Activated naive CD4-positive, alpha-beta T cell (primary cell): ENCODE results near the gene NCR1.
"Not testable (repeated sequence)": the region's sequence is repeated elsewhere in the genome, so short reads cannot be mapped to it uniquely, and the experiment has no call there.

Experiments
- DNase-seq, 4 experiments: peaks; one replicate each; lab custom pipeline; 2025; lab: John Stamatoyannopoulos, UW

NCR1 gene, protein sequence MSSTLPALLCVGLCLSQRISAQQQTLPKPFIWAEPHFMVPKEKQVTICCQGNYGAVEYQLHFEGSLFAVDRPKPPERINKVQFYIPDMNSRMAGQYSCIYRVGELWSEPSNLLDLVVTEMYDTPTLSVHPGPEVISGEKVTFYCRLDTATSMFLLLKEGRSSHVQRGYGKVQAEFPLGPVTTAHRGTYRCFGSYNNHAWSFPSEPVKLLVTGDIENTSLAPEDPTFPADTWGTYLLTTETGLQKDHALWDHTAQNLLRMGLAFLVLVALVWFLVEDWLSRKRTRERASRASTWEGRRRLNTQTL

DNA sequence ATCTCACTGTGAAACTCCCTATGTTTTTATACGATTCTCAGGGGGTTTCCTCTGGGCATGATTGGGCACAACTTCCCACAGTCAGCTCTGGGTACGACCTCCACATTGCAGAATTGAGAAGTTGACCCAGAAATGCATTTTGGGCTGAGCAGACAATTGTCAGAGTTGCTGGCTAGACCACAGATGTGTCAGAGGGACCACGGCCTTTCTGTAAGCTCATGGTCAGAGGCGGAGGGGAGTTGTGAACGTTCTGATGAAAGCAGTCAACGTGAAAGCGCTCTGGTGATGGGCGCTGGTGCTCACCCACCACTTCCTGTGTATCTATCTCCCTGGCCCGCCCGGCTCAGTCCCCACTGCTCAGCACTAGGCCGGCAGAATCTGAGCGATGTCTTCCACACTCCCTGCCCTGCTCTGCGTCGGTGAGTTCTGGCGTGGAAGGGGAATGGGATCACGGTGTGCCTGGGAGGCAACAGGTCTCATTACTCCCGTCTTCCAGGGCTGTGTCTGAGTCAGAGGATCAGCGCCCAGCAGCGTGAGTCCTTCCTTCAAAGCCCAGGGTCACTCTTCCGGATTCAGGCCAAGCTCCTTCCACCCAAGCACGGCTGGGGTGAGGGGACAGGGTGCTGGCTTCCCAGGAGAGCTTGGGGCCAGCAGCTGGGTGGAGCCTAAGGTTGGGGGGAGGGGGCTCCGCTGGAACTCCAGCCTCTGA is at the start of gene NCR1:
Gene NCR1 (plus strand): TSS at position 346 of the 709 bp plus-strand sequence. CDS start 40 bp downstream, at position 386.
- no peak for DNase-seq

DNA sequence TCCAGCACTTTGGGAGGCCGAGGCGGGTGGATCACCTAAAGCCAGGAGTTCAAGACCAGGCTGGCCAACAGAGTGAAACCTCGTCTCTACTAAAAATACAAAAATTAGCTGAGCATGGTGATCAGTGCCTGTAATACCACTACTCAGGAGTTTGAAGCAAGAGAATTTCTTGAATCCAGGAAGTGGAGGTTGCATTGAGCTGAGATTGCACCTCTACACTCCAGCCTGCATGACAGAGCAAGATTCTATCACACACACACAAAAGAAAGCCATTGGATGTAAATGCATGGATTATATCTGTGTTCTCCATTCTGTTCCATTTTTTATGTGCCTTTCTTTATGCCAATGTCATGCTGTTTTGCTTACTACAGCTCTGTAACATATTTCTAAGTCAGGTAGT is 47.5 kb upstream of the NCR1 start:
- DNase-seq = not testable (repeated sequence)

DNA sequence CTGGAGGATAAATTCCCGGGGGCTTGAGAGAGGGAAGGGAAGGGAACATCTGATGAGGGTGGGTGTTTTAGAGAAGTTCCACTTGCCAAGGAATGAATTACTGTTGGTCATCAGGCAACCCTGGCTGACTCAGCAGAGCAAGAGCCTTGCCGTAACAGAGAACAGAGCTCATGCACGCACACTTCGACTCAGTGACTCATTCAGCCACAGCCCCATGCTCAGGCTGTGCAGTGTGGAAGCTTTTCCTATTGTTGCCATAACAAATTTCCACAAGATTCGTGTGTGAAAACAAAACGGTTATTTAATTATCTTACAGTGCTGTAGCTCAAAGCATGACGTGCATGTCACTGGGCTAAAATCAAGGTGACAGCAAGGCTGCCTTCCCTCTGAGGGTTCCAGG is 46.5 kb upstream of the NCR1 start:
- not testable (repeated sequence) for DNase-seq

DNA sequence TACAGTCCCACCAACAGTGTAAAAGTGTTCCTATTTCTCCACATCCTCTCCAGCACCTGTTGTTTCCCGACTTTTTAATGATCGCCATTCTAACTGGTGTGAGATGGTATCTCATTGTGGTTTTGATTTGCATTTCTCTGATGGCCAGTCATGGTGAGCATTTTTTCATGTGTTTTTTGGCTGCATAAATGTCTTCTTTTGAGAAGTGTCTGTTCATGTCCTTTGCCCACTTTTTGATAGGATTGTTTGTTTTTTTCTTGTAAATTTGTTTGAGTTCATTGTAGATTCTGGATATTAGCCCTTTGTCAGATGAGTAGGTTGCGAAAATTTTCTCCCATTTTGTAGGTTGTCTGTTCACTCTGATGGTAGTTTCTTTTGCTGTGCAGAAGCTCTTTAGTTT is 42.5 kb upstream of the NCR1 start:
- not testable (repeated sequence) for DNase-seq

DNA sequence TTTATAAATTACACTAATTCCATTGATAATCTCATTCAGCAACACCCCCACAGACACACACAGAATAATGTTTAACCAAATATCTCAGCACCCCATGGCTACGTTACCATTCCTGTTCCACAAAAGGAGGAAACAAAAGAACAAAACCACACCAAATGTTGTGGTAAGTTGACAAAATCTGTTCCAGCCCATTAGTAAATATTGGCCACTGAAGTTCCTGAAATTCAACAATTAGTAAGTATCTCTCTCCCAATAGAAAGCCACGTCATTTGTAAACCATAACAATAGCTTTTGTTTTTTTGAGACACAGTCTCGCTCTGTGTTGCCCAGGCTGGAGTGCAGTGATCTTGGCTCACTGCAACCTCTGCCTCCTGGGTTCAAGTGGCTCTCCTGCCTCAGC is 34.3 kb upstream of the NCR1 start:
- DNase-seq = no peak

DNA sequence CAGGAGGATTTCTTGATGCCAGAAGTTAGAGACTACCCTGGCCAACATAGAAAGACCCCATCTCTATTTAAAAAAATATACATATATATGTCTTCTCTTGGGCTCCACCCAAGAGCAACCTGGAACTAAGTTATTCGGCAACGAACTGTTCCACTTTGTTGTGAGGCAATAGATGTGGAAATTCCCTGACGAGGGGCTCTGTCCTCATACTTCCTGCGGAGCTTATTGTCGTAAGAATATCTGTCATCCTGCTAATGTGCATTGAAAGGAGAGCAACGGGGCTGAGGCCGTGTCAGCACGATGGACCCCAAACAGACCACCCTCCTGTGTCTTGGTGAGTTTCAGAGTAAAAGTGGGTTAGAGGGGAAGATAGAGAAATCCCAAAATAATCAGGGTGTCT is 32.0 kb upstream of the NCR1 start, which contains the start of gene FCAR:
Gene FCAR (plus strand): TSS at position 246 of the 400 bp plus-strand sequence. CDS start 55 bp downstream, at position 301.
- no peak for DNase-seq

DNA sequence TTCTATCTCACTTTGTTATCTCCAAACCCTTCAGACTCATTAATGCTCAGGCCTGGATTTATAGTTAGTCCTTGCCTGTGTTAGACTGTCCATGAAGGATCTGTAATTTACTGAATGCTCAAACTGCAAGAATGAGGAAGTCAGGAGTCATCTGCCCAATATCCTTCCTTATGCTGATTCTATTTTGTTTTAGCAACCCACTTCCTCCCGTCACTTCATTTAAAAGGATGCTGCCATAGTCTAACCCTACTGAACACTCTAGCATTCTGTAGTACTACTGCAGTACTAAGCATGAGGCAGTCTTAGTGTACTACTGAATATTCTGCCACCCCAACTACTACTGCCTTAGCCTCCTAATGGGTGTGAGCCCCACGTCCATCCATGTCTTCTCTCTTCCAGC is 30.4 kb upstream of the NCR1 start:
- no peak for DNase-seq

DNA sequence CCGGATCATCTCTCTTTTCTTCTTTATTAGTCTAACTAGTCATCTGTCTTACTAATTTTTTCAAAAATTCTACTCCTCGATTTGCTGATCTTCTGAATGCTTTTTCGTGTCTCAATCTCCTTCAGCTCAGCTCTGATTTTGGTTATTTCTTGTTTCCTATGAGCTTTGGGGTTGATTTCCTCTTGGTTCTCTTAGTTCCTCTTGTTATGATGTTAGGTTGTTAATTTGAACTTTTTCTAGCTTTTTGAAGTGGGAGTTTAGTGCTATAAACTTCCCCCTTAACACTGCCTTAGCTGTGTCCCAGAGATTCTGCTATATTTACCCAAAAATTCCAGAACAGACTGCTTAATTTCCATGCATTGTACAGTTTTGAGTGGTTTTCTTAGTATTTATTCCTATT is 28.5 kb upstream of the NCR1 start:
- DNase-seq = no peak

DNA sequence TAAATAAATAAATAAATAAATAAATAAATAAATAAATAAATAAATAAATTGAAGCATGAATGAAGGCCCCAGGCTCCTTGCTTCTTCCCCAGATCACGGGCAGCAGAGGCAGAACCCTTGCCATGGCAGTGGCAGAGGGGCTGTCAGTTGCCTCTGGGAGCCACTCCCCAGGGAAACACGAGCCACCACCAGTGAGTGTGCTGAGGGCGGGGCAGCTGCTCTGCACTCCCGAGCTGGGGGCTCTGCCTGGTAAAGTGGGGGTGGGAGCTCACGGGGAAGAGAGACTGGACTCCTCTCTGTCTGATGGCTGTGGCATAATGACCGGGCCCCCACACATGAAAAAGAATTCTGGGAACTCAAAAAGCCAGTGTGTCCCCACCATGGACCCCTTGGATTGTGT is 24.1 kb upstream of the NCR1 start:
- DNase-seq = no peak

DNA sequence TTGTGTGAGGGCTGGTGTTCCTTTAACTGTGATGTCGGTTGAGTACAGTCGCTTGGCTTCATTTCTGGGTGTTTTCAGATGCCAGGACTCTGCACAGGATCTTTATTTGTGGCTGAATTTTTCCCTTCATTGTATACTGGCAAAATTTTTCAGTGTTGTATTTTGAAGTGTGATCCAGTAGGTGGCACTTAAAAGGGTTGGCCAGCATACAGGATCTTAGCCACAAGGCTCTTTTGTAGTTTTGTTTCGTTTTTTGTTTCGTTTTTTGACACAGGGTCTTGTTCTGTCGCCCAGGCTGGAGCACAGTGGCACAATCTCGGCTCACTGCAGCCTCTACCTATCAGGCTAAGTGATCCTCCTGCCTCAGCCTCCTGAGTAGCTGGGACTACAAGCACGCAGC is 23.2 kb upstream of the NCR1 start:
- no peak for DNase-seq

DNA sequence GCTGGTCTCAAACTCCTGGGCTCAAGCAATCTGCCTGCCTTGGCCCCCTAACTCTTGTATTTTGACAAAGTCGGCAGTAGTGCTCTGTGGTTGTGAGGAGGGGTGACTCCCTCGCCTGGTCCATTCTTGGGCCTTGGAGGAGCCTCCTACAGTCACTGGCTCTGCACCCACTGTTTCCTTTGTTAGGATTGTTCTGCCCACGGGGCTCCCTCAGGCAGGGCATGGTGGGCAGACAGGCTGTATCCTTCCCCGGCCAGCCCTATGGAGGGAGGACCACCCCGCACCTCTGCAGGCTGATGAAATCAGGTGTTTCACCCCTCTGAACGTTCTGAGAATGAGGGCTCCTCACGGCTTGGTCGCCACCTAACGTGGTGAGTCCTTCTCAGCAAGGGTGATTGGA is 22.7 kb upstream of the NCR1 start:
- DNase-seq = no peak

DNA sequence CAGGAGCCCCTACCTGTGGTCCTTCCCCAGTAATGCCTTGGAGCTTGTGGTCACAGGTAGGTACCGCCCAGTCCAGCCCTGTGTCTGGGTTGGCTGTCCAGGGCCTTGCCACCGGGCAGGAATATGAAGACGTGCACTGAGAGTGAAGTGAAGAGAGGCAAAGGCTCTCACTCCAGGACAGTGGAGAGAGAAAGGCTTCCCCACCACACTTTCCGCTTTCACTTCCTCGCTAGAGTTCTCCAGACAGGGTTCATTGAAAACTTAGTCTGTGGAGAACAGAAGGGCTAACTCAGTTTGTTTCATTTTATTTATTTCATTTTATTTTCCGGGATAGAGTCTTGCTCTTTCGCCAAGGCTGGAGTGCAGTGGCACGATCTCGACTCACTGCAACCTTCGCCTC is 17.7 kb upstream of the NCR1 start:
- DNase-seq = no peak

DNA sequence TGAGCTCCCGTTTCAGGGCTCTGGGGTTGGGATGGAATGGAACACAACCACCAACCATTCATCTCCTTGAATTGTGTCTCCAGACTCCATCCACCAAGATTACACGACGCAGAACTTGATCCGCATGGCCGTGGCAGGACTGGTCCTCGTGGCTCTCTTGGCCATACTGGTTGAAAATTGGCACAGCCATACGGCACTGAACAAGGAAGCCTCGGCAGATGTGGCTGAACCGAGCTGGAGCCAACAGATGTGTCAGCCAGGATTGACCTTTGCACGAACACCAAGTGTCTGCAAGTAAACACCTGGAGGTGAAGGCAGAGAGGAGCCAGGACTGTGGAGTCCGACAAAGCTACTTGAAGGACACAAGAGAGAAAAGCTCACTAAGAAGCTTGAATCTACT is 16.4 kb upstream of the NCR1 start:
- no peak for DNase-seq

DNA sequence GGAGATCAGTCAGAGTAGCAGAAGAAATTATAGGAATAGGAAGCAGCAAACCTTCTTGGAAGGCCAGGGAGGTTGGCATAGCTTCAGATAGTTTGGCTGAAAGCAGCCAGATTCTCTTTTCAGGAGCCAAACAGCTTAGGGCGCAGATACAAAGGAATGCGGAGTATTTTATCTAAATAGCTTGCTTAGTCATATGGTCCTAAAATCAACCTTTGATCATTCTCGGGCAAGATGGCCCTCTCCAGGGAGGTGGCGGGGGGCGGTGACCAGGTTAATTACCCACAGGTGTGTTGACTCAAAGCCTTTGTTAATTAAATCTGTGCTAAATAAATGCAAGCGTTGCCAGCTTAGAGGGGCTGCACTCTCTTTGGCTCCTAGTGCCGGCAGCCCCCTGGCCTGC is 12.5 kb upstream of the NCR1 start:
- DNase-seq = no peak

DNA sequence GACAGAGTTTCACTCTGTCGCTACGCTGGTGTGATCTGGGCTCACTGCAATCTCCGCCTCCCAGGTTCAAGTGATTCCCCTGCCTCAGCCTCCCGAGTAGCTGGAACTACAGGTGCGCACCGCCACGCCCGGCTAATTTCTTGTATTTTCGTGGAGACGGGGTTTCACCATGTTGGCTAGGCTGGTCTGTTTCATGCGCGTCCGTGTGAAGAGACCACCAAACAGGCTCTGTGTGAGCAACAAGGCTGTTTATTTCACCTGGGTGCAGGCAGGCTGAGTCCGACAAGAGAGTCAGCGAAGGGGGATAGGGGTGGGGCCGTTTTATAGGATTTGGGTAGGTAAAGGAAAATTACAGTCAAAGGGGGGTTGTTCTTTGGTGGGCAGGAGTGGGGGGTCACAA is 11.8 kb upstream of the NCR1 start:
- not testable (repeated sequence) for DNase-seq

DNA sequence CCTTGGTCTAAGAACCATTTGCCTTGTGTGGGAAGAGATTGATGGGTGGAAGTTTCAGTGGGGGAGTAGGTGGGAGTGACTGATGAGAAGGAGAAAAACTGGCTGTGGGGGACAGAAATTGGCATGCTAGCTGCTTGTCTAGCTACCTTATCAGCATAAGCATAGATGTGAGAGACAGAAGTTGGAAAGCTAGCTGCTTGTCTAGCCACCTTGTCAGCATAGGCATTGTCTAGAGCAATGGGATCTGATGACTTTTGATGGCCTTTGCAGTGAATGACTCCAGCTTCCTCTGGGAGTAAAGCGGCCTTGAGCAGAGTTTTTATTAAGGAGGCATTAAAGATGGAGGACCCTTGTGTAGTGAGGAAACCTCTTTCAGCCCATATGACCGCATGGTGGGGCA is 9.9 kb upstream of the NCR1 start:
- DNase-seq = no peak

DNA sequence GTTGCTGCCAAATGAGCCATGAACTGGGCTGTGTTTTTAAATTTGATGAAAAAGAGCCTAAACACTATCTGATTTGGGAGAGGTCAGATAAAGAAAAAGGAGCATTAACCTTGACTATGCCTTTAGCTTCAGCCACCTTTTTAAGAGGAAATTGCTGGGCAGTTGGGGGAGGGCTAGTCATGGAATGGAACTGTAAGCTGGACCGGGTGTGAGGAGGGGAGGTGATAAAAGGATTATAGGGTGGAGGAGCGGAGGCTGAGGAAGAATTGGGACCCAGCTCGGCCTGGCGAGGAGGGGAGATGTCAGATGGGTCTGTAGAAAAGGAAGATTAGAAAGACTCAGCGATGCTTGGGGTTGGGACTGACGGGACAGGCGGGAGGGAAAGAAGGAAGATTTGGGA is 7.3 kb upstream of the NCR1 start:
- DNase-seq = not testable (repeated sequence)

DNA sequence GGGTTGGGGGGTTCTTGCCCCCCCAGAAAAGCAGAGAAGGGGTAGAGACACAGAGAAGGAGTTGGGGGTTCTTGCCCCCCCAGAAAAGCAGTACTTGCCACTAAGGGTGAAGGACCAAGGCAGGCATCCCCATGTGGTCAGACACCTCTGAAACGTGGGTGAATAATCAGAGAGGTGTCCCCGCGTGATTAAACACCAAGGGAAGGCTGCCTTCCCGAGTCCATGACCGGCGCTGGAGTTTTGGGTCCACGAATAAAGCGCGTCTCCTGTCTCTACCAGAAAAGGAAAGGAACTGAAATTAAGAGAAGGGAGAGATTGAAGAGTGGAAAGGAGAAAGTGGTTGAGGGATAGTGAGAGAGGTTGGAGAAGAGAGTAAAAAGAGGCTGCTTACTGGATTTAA is 6.3 kb upstream of the NCR1 start:
- not testable (repeated sequence) for DNase-seq

DNA sequence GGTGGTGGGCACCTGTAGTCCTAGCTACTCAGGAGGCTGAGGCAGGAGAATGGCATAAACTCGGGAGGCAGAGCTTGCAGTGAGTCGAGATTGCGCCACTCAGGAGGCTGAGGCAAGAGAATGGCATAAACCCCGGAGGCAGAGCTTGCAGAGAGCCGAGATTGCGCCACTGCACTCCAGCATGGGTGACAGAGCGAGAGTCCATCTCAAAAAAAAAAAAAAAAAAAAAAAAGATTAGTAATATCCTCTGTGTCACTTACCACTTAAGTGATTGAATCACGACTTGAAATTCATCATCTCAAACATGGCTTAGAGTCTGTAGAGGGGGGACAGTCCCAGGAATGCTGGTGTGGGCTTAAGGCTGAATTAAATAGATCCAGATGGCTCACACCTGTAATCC is 4.8 kb upstream of the NCR1 start:
- DNase-seq = not testable (repeated sequence)

DNA sequence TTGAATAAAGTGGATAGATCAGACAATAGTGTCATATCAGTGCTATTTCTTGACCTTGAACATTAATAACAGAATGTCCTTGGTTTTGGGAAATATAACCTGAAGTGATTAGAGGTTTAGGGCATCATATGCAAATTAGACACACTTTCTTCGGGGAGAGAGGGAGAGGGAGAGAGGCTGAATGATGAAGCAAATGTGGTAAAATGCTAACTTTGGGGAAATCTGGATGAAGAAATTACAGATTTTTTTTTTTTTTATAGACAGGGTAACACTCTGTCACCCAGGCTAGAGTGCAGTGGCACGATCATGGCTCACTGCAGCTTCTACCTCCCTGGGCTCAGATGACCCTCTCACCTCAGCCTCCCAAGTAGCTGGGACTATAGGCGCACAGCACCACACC is 3.9 kb upstream of the NCR1 start:
- DNase-seq = no peak

DNA sequence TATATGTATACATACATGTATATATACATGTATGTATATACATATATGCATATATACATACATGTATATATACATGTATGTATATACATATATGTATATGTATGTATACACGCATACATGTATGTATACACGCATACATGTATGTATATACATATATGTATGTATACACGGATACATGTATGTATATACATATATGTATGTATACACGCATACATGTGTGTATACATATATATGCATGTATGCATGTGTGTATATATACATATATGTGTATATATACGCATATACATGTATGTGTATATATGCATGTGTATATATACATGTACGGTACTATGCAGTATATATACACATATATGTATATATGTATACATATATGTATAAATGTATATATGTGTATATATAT is 2.6 kb upstream of the NCR1 start:
- DNase-seq = no peak

DNA sequence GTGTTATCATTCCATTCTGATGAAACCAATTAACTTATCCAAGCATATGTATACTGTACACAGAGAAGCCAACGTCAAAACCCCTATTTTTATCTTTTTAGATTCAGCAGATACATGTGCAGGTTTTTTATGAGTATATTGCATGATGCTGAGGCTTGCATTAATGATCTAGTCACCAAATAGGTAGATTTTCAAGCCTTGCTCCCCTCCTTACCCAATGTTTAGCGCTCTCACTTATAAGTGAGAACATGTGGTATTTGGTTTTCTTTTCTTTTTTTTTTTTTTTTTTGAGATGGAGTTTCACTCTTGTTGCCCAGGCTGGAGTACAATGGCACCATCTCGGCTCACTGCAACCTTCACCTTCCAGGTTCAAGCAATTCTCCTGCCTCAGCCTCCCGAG is 1.7 kb upstream of the NCR1 start:
- not testable (repeated sequence) for DNase-seq

DNA sequence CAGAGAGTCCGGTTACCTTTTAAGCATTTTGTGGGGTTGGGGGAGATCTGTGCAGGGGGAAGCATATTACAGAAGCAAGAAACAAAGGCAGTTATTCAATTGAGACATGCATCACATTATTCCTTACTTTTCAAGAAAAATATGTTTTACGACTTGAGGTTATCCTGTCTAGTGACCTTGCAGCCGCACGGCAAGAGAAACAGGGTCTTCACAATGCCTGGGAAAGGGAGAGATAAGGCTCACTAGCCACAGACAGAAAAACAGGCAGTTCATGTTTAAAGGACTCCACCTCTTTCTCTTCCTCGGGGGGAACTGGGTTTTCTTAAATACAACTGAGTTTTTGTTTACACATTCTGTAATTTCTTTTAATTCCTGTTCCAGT is 536 bp upstream of the NCR1 start:
- DNase-seq = no peak

DNA sequence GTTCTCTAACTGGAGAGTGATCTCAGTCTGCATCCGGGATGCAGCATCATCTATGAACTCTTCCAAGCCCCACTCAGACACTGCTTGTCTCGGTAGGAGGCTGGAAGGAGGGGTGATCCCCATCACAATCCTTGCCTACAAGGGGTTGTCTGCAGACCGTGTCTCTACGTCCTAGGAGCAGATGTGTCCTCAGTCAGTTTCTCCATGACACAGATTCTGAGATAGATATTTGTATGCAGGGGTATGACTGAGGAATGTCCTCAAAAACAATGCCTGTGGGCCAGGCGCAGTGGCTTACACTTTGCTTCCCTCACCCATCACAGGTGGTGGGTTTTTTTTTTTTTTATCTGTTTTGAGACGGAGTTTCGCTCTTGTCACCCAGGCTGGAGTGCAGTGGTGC is 871 bp downstream of the NCR1 start:
- no peak for DNase-seq
